ENCODE data around the gene WDR33. TPM values are rescaled to one million over a fixed set of nuclear protein-coding genes. Genes with fewer than 3 reads are reported as not detected.

Gene WDR33
- total RNA-seq, 2 donors from 2014 or later, result 55.2 to 61.8 TPM

GRCh38 chr2:127701193-127701650 is 109.7 kb downstream of the WDR33 start, which contains the start of gene SFT2D3:
Gene SFT2D3 (plus strand): TSS chr2:127701497. CDS start chr2:127701529, 32 bp downstream.
- Mint-ChIP-seq H3K36me3 (ENCODE audit: low read depth) (peaks cover 8% of the 10 kb centered on the region), H3K4me3 (peak within 1 kb of the TSS; percentile 93), H3K27me3 (peaks cover 10% of the 10 kb centered on the region), H3K27ac (peak within 1 kb of the TSS; percentile 93), H3K4me1 (peaks cover 25% of the 10 kb centered on the region)
- DNase-seq (peak; percentile 77 to 80 (median 79)), ATAC-seq (peak; percentile 79)
- H3K9me3 ChIP-seq (ENCODE audit: control insufficient read depth, low read length, poor library complexity, severe bottlenecking), result no peaks in the 10 kb centered on the region

- ATAC-seq (no peak), DNase-seq (no peak)
- Mint-ChIP-seq H3K27ac (peak overlapping the region; percentile 91), H3K27me3 (peaks cover 10% of the 10 kb centered on the region), H3K4me1 (peaks cover 23% of the 10 kb centered on the region), H3K36me3 (ENCODE audit: low read depth) (peaks cover 8% of the 10 kb centered on the region), H3K4me3 (peak overlapping the region; percentile 93)
- no peaks in the 10 kb centered on the region for H3K9me3 ChIP-seq (ENCODE audit: control insufficient read depth, low read length, poor library complexity, severe bottlenecking)
These were observed 110.3 kb downstream of the WDR33 start for GRCh38 chr2:127700527-127701192.

- no peaks in the 10 kb centered on the region for H3K9me3 ChIP-seq (ENCODE audit: control insufficient read depth, low read length, poor library complexity, severe bottlenecking)
- DNase-seq, result no peak
- peak overlapping the region; percentile 57 for H3K4me3 Mint-ChIP-seq
- peaks cover 8% of the 10 kb centered on the region for H3K36me3 Mint-ChIP-seq (ENCODE audit: low read depth)
- no peak overlapping the region for H3K27ac Mint-ChIP-seq
- peaks cover 16% of the 10 kb centered on the region for H3K4me1 Mint-ChIP-seq
- no peak for ATAC-seq
- H3K27me3 Mint-ChIP-seq, result peaks cover 10% of the 10 kb centered on the region
These were observed 112.2 kb downstream of the WDR33 start for GRCh38 chr2:127698553-127699355.

- Mint-ChIP-seq H3K36me3 (ENCODE audit: low read depth) (peaks cover 8% of the 10 kb centered on the region), H3K4me3 (no peak overlapping the region), H3K4me1 (peaks cover 14% of the 10 kb centered on the region), H3K27me3 (peaks cover 10% of the 10 kb centered on the region), H3K27ac (no peak overlapping the region)
- no peaks in the 10 kb centered on the region for H3K9me3 ChIP-seq (ENCODE audit: control insufficient read depth, low read length, poor library complexity, severe bottlenecking)
- ATAC-seq (no peak), DNase-seq (no peak)
These were observed 113.3 kb downstream of the WDR33 start for GRCh38 chr2:127697482-127698180.

GRCh38 chr2:127695491-127696472 is 115.2 kb downstream of the WDR33 start:
- H3K27ac Mint-ChIP-seq, result no peak overlapping the region
- peaks cover 10% of the 10 kb centered on the region for H3K27me3 Mint-ChIP-seq
- H3K4me3 Mint-ChIP-seq, result no peak overlapping the region
- no peak for DNase-seq
- H3K36me3 Mint-ChIP-seq (ENCODE audit: low read depth), result peaks cover 8% of the 10 kb centered on the region
- no peaks in the 10 kb centered on the region for H3K9me3 ChIP-seq (ENCODE audit: control insufficient read depth, low read length, poor library complexity, severe bottlenecking)
- peak; percentile 65 for ATAC-seq
- H3K4me1 Mint-ChIP-seq, result peaks cover 7% of the 10 kb centered on the region

GRCh38 chr2:127694986-127695385 is 116.0 kb downstream of the WDR33 start:
- Mint-ChIP-seq H3K27me3 (peaks cover 10% of the 10 kb centered on the region), H3K4me1 (no peaks in the 10 kb centered on the region), H3K4me3 (no peak overlapping the region), H3K36me3 (ENCODE audit: low read depth) (peaks cover 8% of the 10 kb centered on the region), H3K27ac (no peak overlapping the region)
- ATAC-seq (no peak), DNase-seq (no peak)
- H3K9me3 ChIP-seq (ENCODE audit: control insufficient read depth, low read length, poor library complexity, severe bottlenecking), result no peaks in the 10 kb centered on the region

GRCh38 chr2:127690696-127691095 is 120.3 kb downstream of the WDR33 start:
- no peak for ATAC-seq
- Mint-ChIP-seq H3K27ac (no peak overlapping the region), H3K4me3 (no peak overlapping the region), H3K36me3 (ENCODE audit: low read depth) (no peaks in the 10 kb centered on the region), H3K4me1 (no peaks in the 10 kb centered on the region), H3K27me3 (peaks cover 7% of the 10 kb centered on the region)
- H3K9me3 ChIP-seq (ENCODE audit: control insufficient read depth, low read length, poor library complexity, severe bottlenecking), result no peaks in the 10 kb centered on the region
- no peak for DNase-seq

- Mint-ChIP-seq H3K4me3 (no peak overlapping the region), H3K27ac (no peak overlapping the region), H3K4me1 (no peaks in the 10 kb centered on the region), H3K36me3 (ENCODE audit: low read depth) (no peaks in the 10 kb centered on the region), H3K27me3 (peaks cover 19% of the 10 kb centered on the region)
- no peak for ATAC-seq
- no peak for DNase-seq
- no peaks in the 10 kb centered on the region for H3K9me3 ChIP-seq (ENCODE audit: control insufficient read depth, low read length, poor library complexity, severe bottlenecking)
These were observed 122.6 kb downstream of the WDR33 start for GRCh38 chr2:127688405-127688804.

- DNase-seq, result no peak
- Mint-ChIP-seq H3K4me3 (no peak overlapping the region), H3K27me3 (peaks cover 25% of the 10 kb centered on the region), H3K27ac (no peak overlapping the region), H3K4me1 (no peaks in the 10 kb centered on the region), H3K36me3 (ENCODE audit: low read depth) (no peaks in the 10 kb centered on the region)
- ATAC-seq, result no peak
- H3K9me3 ChIP-seq (ENCODE audit: control insufficient read depth, low read length, poor library complexity, severe bottlenecking), result no peaks in the 10 kb centered on the region
These were observed 125.4 kb downstream of the WDR33 start for GRCh38 chr2:127685410-127686080.

- no peak for ATAC-seq
- H3K27ac Mint-ChIP-seq, result no peak overlapping the region
- H3K36me3 Mint-ChIP-seq (ENCODE audit: low read depth), result peaks cover 2% of the 10 kb centered on the region
- H3K9me3 ChIP-seq (ENCODE audit: control insufficient read depth, low read length, poor library complexity, severe bottlenecking), result no peaks in the 10 kb centered on the region
- H3K4me3 Mint-ChIP-seq, result no peak overlapping the region
- H3K27me3 Mint-ChIP-seq, result peaks cover 29% of the 10 kb centered on the region
- DNase-seq, result no peak
- no peaks in the 10 kb centered on the region for H3K4me1 Mint-ChIP-seq
These were observed 127.2 kb downstream of the WDR33 start for GRCh38 chr2:127683757-127684156.

- H3K27me3 Mint-ChIP-seq, result peaks cover 36% of the 10 kb centered on the region
- no peak for DNase-seq
- H3K9me3 ChIP-seq (ENCODE audit: control insufficient read depth, low read length, poor library complexity, severe bottlenecking), result no peaks in the 10 kb centered on the region
- no peaks in the 10 kb centered on the region for H3K4me1 Mint-ChIP-seq
- H3K36me3 Mint-ChIP-seq (ENCODE audit: low read depth), result peaks cover 6% of the 10 kb centered on the region
- H3K4me3 Mint-ChIP-seq, result no peak overlapping the region
- no peak overlapping the region for H3K27ac Mint-ChIP-seq
- no peak for ATAC-seq
These were observed 127.9 kb downstream of the WDR33 start for GRCh38 chr2:127683056-127683455.
